AG20443 (cell line): ENCODE results near the gene SNX17.
"Not testable (repeated sequence)": the region's sequence is repeated elsewhere in the genome, so short reads cannot be mapped to it uniquely, and the experiment has no call there.

Experiments
- DNase-seq: peaks from one replicate; pipeline ENCODE4 v3.0.0; 2012; ENCODE audit warnings: low spot score, mixed read lengths

SNX17 gene

DNA sequence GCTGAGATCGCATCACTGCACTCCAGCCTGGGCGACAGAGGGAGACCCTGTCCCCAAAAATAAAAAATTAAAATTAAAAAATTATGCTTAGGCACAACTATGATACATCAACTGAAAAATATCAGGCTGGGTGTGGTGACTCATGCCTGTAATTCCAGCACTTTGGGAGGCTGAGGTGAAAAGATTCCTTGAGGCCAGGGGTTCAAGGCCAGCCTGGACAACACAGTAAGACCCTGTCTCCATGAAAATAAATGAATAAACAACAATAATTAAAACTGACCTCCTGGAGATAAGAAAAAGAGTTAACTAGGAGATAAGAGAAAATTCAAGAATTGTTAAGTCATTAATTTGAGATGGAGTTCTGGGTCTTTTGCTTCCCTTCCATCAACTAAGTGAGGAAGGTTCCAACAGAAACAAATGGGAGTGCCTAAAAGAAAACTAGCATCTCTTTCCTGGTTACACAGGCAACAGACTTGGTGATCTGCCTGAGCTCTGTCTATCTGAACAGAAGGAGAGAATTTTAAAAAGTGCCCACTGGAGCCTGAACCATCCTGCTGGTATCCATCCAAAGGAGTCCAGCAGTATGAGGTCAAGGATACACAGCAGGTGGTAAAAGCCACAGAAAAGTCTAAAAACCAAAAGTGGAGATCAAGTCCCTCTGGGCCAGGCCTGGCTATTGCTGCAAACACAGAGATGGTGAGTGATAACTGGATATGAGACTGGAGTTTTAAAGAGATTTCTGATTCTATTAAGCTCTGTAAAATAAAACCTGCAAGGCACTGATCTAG lies 30.1 kb downstream of the SNX17 start:
- DNase-seq, result no peak

DNA sequence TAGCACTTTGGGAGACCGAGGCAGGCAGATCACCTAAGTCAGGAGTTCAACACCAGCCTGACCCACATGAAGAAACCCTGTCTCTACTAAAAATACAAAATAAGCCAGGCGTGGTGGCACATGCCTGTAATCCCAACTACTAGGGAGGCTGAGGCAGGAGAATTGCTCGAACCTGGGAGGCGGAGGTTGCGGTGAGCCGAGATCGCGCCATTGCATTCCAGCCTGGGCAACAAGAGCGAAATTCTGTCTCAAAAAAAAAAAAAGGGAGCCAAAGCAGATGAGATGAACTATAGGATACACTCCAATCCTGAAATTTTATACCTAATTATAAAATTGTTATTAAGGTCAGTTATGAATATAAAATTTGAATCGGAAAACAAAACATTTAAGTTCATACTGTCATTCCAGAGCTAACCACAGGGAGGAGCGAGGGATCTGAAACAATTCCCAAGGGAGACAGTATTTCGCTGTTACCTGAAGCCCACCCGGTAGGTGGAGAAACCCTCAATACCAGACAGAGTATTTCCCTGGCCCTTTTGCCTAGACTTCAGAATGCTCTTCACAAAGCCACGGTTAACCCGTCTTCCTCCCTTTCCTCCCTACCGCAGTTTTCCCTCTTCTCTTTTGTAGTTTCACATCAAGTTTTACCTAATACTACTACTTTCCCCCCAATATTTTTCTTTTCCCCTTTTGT lies 37.5 kb downstream of the SNX17 start:
- peak; percentile 37 for DNase-seq

DNA sequence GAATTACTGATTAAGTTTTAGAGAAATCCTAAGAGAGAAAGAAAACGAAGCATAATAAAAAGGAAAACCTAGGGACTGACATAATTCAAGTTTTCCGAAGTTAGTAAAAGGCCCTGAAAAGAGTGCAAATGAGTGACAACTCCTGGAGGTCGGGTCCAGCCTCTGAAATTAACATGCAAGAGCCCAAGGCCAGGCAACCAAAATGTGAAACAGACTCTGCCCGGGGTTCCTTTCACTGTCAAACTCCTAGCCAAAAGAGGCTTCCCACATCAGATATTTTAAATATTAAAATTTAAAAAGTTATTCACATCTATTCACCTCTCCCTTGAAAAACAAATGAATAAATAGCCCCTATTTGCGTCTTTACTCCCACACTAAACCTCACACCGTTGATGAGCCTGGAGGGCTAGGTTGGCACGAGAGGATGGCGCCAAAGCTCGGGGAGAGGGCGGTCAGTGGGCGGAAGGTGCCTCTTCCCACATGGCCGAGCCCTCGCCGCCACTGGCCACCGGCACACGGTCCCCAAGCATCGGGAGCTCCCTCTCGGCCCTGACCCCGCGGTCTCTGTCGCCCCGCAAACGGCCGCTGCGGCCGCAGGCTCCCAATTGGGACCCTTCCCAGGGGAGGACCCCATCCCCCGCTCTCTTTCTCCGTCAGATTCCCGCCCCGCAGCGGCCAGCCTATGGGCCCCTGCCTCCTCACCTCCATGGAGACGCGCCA lies 38.3 kb downstream of the SNX17 start:
- DNase-seq, result peak; percentile 51

DNA sequence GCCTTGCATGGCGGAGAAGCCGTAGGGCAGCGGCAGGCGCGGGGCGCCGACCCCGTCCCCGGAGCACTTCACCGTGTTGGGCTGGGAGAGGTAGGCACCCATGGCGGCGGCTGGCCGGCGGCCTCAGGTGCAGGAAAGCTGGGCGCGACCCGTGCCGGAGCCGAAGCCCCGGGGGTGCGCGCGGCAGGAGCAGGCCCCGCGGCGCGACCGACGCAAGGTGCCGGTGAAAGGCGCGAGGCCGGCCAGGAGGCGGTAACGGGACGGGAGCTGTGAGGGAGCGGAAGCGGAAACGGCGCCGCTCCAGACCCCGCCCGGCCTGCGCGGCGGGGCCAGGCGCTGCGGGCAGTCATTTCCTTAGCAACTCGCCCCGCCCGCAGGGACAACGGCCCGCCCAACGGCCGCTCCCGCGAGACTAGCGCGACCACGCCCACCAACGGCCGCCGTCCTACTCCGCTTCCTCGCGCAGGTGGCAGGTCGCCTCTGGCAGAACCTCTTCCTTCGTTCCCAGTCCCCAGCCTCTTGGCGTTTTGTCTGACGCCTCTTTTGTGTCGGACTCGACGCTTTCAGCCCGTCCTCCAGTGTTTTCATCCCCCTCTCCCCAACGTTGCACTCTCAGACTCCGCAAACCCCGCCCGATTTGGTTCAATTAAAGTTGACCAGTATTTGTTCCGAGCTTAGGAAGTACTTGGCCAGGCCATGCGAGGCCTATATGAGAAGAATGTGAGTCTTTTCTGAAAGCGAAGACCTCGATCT lies 39.1 kb downstream of the SNX17 start, which contains the start of gene PPM1G:
Gene PPM1G (minus strand): TSS at position 271 of the 753 bp plus-strand sequence. CDS start 169 bp downstream, at position 102.
- peak; percentile 99 for DNase-seq

DNA sequence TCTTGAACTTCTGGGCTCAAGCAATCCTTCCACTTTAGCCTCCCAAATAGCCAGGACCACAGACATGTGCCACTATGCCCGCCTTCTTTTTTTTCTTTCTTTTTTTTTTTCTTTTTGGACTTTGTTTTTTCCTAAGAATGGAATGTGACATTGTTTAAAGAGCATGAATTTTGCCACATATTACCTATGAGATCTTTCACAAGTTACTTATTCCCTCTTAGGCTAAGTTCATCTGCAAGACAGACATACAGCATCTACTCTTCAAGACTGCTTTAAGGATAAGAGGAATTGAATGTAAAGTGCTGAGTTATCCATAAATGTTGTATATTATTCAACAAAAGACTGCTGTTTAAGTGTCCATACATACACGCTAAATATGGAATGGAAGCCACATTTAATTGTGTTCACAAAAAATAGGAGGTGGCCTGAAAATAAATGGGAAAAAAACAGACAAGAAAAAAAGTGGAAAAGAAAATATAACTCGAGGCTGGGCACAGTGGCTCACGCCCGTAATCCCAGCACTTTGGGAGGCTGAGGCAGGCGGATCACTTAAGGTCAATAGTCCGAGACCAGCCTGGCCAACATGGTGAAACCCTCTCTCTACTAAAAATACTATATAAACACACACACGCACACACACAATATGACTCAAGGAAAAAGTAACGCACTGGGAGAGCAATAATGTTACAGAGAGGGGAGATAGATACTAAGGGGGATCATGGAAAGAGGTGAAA lies 42.2 kb downstream of the SNX17 start:
- no peak for DNase-seq

DNA sequence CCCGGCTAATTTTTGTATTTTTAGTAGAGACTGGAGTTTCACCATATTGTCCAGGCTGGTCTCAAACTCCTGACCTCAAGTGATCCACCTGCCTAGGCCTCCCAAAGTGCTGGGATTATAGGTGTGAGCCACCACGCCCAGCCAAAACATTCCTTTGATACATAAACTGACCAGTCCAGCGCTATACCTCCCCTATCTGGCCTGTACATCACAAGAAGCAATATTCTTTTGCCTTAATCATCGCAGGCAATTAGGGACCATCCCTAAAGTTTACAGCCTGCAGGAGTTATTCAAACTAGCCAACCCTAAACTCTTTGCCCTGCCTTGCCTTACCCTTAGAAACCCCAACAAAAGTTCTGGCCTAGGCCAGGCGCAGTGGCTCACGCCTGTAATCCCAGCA lies 45.7 kb downstream of the SNX17 start:
- no peak for DNase-seq

DNA sequence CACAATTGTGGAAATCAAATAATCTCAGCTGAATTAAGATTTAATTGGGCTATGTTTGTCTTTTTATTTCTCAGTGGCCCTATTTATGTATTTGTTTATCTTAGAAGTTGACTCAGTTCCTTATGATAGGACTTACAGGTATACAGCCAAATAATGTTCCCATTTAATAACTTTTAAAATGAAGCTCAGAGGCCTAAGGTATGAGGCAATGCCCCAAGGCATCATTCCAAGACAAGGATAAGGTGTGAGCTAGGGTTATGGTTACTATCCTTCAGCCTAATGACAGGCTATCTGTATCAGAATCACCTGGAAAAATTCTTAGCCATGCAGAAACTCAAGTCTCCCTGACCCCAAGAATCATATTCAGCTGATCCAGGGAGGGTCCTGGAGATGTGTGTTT lies 50.6 kb downstream of the SNX17 start:
- DNase-seq, result no peak

DNA sequence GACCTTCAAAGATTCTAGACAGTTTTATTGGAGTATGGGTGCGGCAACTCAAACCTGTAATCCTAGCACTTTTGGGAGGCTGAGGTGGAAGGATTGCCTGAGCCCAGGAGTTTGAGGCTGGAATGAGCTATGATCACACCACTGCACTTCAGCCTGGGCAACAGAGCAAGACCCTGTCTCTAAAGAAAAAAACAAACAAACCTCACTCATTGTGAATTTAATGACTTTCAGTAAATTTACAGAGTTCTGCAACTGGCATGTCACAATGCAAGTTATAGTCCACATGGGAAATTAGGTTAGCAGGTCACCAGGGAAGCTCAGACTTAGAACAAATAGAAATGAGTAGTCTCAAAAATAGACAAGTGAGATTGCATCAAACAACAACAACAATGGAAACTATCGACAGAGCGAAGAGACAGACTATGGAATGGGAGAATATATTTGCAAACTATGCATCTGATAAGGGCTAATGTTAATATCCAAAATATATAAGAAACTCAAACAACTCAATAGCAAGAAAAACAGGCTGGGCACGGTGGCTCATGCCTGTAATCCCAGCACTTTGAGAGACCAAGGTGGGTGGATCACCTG lies 51.3 kb downstream of the SNX17 start:
- DNase-seq, result no peak

DNA sequence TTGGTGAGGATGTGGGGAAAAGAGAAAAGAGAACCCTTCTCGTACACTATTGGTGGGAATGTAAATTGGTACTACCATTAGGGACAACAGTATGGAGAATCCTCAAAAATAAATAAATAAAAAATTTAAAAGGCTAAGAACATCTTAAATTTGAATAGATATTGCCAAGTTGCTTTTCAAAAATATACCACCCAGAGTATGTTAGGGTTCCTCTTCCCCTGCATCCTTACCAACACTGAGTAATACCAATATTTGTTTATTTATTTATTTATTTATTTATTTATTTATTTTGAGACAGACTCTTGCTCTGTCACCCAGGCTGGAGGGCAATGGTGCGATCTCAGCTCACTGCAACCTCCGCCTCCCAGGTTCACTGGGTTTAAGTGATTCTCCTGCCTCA lies 52.5 kb downstream of the SNX17 start:
- DNase-seq, result no peak

DNA sequence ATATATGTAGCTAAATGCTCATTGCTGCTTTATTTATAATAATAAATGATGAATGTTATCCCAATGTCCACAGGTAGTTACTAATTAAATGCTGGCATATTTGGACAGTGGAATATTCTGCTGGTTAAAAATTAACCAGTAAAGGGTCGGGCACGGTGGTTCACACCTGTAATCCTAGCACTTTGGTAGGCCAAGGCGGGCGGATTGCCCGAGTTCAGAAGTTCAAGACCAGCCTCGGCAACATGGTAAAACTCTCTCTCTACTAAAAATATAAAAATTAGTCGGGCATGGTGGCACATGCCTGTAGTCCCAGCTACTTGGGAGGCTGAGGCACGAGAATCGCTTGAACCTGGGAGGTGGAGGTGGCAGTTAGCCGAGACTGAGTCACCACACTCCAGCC lies 54.6 kb downstream of the SNX17 start:
- not testable (repeated sequence) for DNase-seq
